Fibroblast of lung (primary cell): ENCODE results near the gene NOB1.

Experiments
- CTCF ChIP-seq, 2 donors: IDR thresholded peaks in 1 of 2; conservative IDR thresholded peaks in 1 of 2; 1 replicate in 1 of 2; 2 replicates in 1 of 2; pipeline ENCODE4 v1.5.1; 2011 to 2012; ENCODE audit warnings: low read length in 2 of 2, control low read depth in 1 of 2, inconsistent platforms in 1 of 2, low read depth in 1 of 2, mild to moderate bottlenecking in 1 of 2
- EZH2 ChIP-seq: IDR thresholded peaks from 2 replicates; pipeline ENCODE4 v1.5.1; 2012; ENCODE audit warnings: low read length, control low read depth, mild to moderate bottlenecking; ENCODE audit errors: missing control alignments

GRCh38 chr16:69763599-69763942 lies 8.8 kb upstream of the NOB1 start:
- TF ChIP-seq CTCF (conservative IDR thresholded peaks at IDR 0.05 in 1 of 2, IDR thresholded peaks at IDR 0.05 in 1 of 2; ENCODE audit: low read depth in 1 of 2, low read length in 2 of 2) (no peak), EZH2 (no peak)
